CD4-positive, alpha-beta T cell treated with Interleukin-2 at 100 ng/mL for 4 hours (primary cell): ENCODE data around the gene SLC28A1.

Source experiments
- DNase-seq: peaks from one replicate; pipeline ENCODE4 v3.0.0-alpha.2; 2020; ENCODE audit warnings: low spot score

SLC28A1 gene

GRCh38 chr15:84883916-84884781 lies at the start of gene SLC28A1:
Gene SLC28A1, plus strand, starts transcription at chr15:84884662. Its CDS starts 3,099 bp downstream, at chr15:84887761.
- DNase-seq, result no peak

GRCh38 chr15:84834969-84835368 lies 49.5 kb upstream of the SLC28A1 start:
- no peak for DNase-seq

GRCh38 chr15:84835661-84836337 lies 48.7 kb upstream of the SLC28A1 start:
- DNase-seq, result no peak

GRCh38 chr15:84836844-84837243 lies 47.6 kb upstream of the SLC28A1 start:
- no peak for DNase-seq

- no peak for DNase-seq
Measured at GRCh38 chr15:84839714-84840113, 44.7 kb upstream of the SLC28A1 start.

- no peak for DNase-seq
Measured at GRCh38 chr15:84840255-84840654, 44.2 kb upstream of the SLC28A1 start.

GRCh38 chr15:84840741-84841429 lies 43.6 kb upstream of the SLC28A1 start:
- no peak for DNase-seq

GRCh38 chr15:84842781-84843180 lies 41.7 kb upstream of the SLC28A1 start:
- no peak for DNase-seq

- DNase-seq, result no peak
Measured at GRCh38 chr15:84844964-84845363, 39.5 kb upstream of the SLC28A1 start.

- peak; percentile 25 for DNase-seq
Measured at GRCh38 chr15:84845631-84846030, 38.8 kb upstream of the SLC28A1 start.

GRCh38 chr15:84846269-84846668 lies 38.2 kb upstream of the SLC28A1 start:
- no peak for DNase-seq

GRCh38 chr15:84847382-84847781 lies 37.1 kb upstream of the SLC28A1 start:
- no peak for DNase-seq

GRCh38 chr15:84852212-84852611 lies 32.2 kb upstream of the SLC28A1 start:
- no peak for DNase-seq

GRCh38 chr15:84855136-84855535 lies 29.3 kb upstream of the SLC28A1 start:
- no peak for DNase-seq

- DNase-seq, result no peak
Measured at GRCh38 chr15:84855765-84856164, 28.7 kb upstream of the SLC28A1 start.

GRCh38 chr15:84856731-84857417 lies 27.6 kb upstream of the SLC28A1 start:
- DNase-seq, result no peak

- no peak for DNase-seq
Measured at GRCh38 chr15:84857418-84858004, 27.0 kb upstream of the SLC28A1 start.

- DNase-seq, result no peak
Measured at GRCh38 chr15:84858231-84858630, 26.2 kb upstream of the SLC28A1 start.

GRCh38 chr15:84859144-84859543 lies 25.3 kb upstream of the SLC28A1 start:
- DNase-seq, result no peak

GRCh38 chr15:84859651-84860050 lies 24.8 kb upstream of the SLC28A1 start:
- DNase-seq, result no peak

- DNase-seq, result no peak
Measured at GRCh38 chr15:84861781-84862180, 22.7 kb upstream of the SLC28A1 start.
